ENCODE measurements around the gene LARP7.
"Not testable (repeated sequence)": the region's sequence is repeated elsewhere in the genome, so short reads cannot be mapped to it uniquely, and the experiment has no call there.

The LARP7 gene

GRCh38 chr4:112636688-112637551 lies at the start of gene LARP7, which contains the start of gene ZGRF1:
LARP7 (plus strand) TSS chr4:112637143; CDS start chr4:112644670, 7,527 bp downstream.
ZGRF1 (minus strand) TSS chr4:112636909; CDS start chr4:112633176, 3,733 bp downstream.
- DNase-seq (ENCODE audit: low read depth), result peak; percentile 97

- DNase-seq (ENCODE audit: low read depth), result no peak
Measured at GRCh38 chr4:112589206-112589605, 47.7 kb upstream of the LARP7 start.

DNA sequence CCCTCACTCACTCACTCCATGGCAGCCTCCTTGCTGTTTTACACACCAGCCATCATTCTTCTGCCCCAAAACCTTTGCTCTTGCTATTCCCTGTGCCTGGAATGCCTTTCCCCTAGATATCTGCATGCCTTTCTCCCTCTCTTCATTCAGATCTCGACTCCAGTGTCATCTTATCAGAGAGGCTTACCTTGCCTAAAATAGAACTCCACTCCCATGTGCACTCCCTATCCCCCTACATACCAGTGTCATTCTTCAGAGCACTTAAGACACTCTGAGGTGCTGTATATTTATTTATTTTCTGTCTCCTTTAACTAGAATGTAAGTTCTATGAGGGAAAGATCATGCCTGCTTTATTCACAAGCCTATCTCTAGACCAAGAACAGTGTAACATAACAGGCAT lies 45.4 kb upstream of the LARP7 start:
- DNase-seq (ENCODE audit: low read depth), result no peak

DNA sequence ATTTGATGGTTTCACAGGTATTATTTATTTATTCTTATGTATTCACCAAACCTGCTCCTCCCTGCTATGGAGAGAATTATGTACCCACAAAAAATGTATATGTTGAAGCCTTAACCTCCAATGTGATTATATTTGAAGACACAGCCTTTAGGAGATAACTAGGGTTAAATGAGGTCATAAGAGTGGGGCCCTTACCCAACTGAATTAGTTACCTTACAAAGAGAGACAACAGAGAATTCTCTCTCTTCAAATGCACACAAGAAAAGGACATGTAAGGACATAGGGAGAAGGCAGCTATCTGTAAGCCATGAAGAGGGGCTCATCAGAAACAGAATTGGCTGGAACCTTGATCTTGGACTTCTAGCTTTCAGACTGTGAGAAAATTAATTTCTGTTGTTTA lies 44.2 kb upstream of the LARP7 start:
- no peak for DNase-seq (ENCODE audit: low read depth)

DNA sequence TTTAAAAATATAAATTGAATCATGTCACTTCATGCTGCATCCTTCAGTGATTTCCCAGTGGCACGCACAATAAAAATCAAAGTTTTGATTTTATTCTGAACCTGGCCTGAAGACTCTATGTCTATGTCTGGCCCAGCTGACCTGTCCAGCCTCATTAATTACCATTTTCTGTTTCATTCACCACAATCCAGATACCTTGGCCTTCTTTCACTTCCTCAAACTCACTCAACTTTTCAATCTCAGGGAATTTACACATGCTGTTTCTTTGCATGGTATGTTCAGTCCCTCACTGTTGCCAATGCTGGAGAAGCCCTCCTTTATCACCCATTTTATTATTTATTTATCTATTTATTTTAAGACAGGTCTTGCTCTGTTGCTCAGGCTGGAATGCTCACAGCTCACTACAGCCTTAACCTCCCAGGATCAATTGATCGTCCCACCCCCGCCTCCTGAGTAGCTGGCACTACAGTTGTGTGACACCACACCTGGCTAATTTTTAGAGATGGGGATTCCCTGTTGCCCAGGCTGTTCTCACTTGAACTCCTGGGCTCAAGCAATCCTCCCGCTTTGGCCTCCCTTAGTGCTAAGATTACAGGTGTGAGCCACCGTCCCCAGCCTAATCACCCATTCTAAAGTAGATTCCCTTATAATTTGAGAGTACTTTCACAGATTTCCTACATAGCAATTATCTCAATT lies 43.4 kb upstream of the LARP7 start:
- no peak for DNase-seq (ENCODE audit: low read depth)

DNA sequence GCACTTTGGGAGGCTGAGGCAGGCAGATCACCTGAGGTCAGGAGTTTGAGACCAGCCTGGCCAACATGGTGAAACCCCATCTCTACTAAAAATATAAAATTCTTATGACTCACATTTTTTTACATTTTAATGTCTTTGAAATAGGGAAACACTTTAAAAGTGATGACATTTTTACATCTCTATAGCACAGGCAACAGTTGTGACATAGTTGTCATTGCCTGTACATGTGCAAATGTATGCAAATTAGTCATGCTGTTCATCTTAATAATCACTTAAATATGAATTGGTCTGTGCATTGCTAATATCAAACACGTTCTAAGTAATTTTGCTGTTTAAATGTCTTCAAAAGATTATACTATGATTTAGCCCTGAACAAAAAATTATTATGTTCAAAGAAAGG lies 42.0 kb upstream of the LARP7 start:
- DNase-seq (ENCODE audit: low read depth), result no peak

GRCh38 chr4:112604589-112604988 lies 32.4 kb upstream of the LARP7 start:
- peak; percentile 8 for DNase-seq (ENCODE audit: low read depth)

GRCh38 chr4:112612814-112613213 lies 24.1 kb upstream of the LARP7 start:
- DNase-seq (ENCODE audit: low read depth), result not testable (repeated sequence)

DNA sequence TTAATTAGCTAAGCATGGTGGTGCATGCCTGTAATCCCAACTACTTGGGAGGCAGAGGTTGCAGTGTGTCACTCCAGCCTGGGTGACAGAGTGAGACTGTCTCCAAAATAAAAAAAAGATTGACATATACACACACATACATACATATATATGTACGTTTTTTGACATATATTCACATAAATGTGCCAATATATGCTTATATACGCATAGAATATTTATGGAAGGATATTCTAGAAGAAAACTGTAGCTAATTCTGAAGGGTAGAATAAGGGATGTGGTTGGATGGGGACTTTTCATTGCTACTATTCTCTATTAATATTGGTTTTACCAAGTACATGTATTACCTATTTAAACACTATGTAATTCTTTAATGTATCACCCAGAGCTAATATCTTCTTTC lies 20.0 kb upstream of the LARP7 start:
- DNase-seq (ENCODE audit: low read depth), result no peak

DNA sequence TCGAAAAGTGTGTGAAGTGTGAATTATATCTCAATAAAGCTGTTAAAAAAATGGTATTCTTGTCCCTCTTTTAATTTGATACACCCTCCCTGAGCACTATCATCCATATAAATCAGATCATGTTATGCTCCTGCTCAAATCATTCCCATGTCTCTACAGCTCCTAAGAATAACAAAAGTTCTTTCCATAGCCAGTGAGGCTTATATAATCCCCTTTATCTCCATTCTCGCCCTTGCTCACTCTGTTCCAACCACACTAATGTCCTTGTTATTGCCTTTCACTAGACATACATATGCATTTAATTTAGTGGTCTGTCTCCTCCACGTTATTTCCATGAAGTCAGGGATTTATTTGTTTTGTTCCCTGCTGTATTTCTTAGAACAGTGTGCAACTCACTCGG lies 10.7 kb upstream of the LARP7 start:
- DNase-seq (ENCODE audit: low read depth), result no peak

DNA sequence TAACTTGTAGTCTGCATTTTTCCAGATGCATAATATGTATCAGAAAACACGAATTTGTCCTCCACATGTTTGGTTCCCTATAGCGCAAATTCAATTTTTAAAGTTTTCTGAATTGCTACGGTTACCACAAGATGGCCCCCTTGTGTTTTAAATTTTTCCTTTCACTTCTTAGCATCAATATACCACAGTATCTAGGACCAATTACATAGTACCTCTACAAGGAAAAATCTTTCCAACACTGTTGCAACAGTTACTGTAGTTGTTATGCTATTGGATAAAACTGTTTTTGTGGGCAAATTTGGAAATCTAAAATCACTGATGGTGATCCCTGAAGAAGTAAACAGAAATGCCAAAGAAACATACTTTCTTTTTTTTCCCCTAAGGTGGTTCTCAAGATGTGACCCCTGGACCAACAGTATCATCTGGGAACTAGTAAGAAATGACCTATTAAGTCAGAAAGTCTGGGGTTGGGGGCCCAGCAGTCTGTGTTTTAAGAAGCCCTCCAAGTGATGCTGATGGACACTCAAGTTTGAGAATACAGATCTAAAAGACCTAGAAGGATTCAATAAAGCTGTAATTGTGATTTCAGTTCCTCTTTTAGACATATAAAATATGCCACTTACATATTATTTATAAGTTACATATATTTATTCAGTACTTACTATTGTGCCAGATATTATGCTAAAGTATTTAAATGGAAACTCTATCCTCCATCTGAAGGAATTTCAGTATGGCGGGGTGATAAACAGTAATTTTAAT lies 3.3 kb upstream of the LARP7 start:
- DNase-seq (ENCODE audit: low read depth), result no peak

- no peak for DNase-seq (ENCODE audit: low read depth)
Measured at GRCh38 chr4:112637552-112637866, 566 bp downstream of the LARP7 start.

DNA sequence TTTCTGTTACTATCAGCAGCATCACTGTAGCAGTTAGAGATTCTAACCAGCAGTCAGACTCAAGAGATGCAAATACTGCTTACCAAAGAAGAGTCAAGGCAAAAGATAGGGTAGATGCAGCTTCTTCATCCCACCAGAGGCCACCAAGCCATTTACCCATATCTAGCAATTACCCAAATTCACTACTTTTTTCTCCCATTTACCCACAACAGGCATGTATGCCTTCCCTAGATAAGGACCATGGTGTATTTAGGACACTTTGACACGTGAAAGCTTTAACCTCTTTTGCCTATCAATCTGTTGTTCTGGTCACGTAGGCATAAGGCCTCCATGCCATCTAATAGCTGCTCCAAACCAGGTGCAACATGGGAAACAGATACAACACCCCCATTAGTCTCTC lies 5.6 kb downstream of the LARP7 start:
- DNase-seq (ENCODE audit: low read depth), result no peak

GRCh38 chr4:112644595-112645535 lies 7.9 kb downstream of the LARP7 start:
- DNase-seq (ENCODE audit: low read depth), result not testable (repeated sequence)

- no peak for DNase-seq (ENCODE audit: low read depth)
Measured at GRCh38 chr4:112645541-112646329, 8.8 kb downstream of the LARP7 start.

DNA sequence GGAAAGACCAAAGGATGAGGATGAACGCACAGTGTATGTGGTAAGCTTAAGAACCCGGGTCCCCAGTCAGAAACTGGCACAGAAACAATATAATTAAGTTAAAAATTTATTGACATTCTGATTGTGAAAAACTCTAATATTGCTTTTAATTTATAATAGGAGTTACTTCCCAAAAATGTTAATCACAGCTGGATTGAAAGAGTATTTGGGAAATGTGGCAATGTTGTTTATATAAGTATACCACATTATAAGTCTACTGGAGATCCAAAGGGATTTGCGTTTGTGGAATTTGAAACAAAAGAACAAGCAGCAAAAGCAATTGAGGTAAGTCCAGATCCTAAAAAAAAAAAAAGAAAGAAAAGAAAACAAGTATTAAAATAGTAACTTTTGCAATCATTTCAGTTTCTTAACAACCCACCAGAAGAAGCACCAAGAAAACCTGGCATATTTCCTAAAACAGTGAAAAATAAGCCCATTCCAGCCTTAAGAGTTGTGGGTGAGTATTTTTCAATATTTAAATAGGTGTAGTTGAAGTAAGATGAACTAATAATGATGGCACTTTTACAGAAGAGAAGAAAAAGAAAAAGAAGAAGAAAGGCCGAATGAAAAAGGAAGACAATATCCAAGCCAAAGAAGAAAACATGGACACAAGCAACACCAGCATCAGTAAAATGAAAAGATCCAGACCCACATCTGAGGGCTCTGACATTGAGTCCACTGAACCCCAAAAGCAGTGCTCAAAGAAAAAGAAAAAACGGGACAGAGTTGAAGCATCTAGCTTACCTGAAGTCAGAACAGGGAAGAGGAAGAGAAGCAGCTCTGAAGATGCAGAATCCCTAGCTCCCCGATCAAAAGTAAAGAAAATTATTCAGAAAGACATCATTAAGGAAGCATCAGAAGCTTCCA lies 9.9 kb downstream of the LARP7 start:
- DNase-seq (ENCODE audit: low read depth), result no peak

- no peak for DNase-seq (ENCODE audit: low read depth)
Measured at GRCh38 chr4:112647785-112648184, 10.8 kb downstream of the LARP7 start.

GRCh38 chr4:112648263-112649054 lies 11.5 kb downstream of the LARP7 start:
- no peak for DNase-seq (ENCODE audit: low read depth)

DNA sequence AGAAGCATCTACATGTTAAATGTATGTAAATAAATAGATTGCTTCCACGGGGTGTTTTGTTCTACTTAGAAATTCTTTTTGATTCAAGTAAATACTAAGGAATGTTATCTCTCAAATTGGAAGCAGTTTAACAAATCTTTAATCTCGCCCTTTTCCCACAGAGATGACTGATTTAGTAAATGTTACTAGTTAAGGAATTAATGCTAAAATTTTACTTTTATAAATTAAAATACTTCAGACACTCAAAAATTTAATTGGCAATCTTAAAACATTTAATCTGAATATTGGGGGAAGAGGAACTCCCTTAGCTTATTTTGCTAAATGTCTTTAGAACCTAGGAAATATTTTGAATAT lies 12.1 kb downstream of the LARP7 start:
- DNase-seq (ENCODE audit: low read depth), result no peak

Measured in activated T-cell treated with anti-CD3 and anti-CD28 coated beads for 24 hours (primary cell).